Kidney epithelial cell (primary cell): ENCODE results near the gene NPR1. TPM values are rescaled to one million over a fixed set of nuclear protein-coding genes. Genes with fewer than 3 reads are reported as not detected.
A peak's percentile ranks its signal among the peaks of the same experiment; 100 is the strongest.

Source experiments
- DNase-seq: peaks from one replicate; pipeline ENCODE4 v3.0.0-alpha.2; 2010; ENCODE audit warnings: low read depth
- H3K27me3 ChIP-seq: 2 replicates; pipeline ENCODE4 v1.6.0; 2011; ENCODE audit warnings: low read length; ENCODE audit not compliant: control insufficient read depth, insufficient read depth
- H3K36me3 ChIP-seq: 2 replicates; pipeline ENCODE4 v1.5.1; 2011; ENCODE audit warnings: low read length; ENCODE audit not compliant: control insufficient read depth, insufficient read depth
- H3K4me3 ChIP-seq: 2 replicates; pipeline ENCODE4 v1.5.1; 2011; ENCODE audit warnings: low read depth, mild to moderate bottlenecking, control low read depth, low read length
- CTCF ChIP-seq: IDR thresholded peaks from 2 replicates; pipeline ENCODE4 v1.5.1; 2011; ENCODE audit warnings: mild to moderate bottlenecking, moderate library complexity, low read length, control low read depth, inconsistent platforms; ENCODE audit not compliant: insufficient read depth, poor library complexity, severe bottlenecking
- total RNA-seq: library from RNA; depleted of rRNA; stranded (reverse); fragments of >200 nt; gene quantifications from 2 replicates; pipeline ENCODE4 v1.2.3, GENCODE V29; 2015

The NPR1 gene
- total RNA-seq, 1 donor from 2014 or later, result 2.0 TPM

GRCh38 chr1:153741986-153742385 is 63.5 kb downstream of the NPR1 start:
- DNase-seq, result no peak
- no peaks in the 10 kb centered on the region for H3K36me3 ChIP-seq
- no peak for TF ChIP-seq CTCF
- no peaks in the 10 kb centered on the region for H3K27me3 ChIP-seq
- no peak overlapping the region for H3K4me3 ChIP-seq

GRCh38 chr1:153742411-153743142 is 64.1 kb downstream of the NPR1 start:
- Histone ChIP-seq H3K27me3 (no peaks in the 10 kb centered on the region), H3K4me3 (no peak overlapping the region), H3K36me3 (no peaks in the 10 kb centered on the region)
- no peak for TF ChIP-seq CTCF
- peak; percentile 95 for DNase-seq

Other genes with a start within 250 kb of the NPR1 start
- not detected in 2 replicates for gene S100A7, start 218.0 kb upstream of the NPR1 start, total RNA-seq
- 754 and 920 TPM in 2 replicates for gene S100A6, start 142.7 kb upstream of the NPR1 start, total RNA-seq
- gene S100A5, start 137.8 kb upstream of the NPR1 start, total RNA-seq, result 0.75 TPM in 1 of 2 replicates, not detected in the other
- gene S100A4, start 132.9 kb upstream of the NPR1 start, total RNA-seq, result 2.7 and 7.1 TPM in 2 replicates
- gene S100A3, start 129.4 kb upstream of the NPR1 start, total RNA-seq, result 5.8 and 12.0 TPM in 2 replicates
- 16.1 and 27.5 TPM in 2 replicates for gene S100A2, start 112.8 kb upstream of the NPR1 start, total RNA-seq
- gene S100A16, start 65.6 kb upstream of the NPR1 start, total RNA-seq, result 480 and 499 TPM in 2 replicates
- gene S100A14, start 62.4 kb upstream of the NPR1 start, total RNA-seq, result 4.2 and 4.4 TPM in 2 replicates
- 171 and 183 TPM in 2 replicates for gene S100A13, start 51.2 kb upstream of the NPR1 start, total RNA-seq
- gene S100A1, start 50.3 kb upstream of the NPR1 start, total RNA-seq, result 1.3 and 2.0 TPM in 2 replicates
- 54.8 and 58.1 TPM in 2 replicates for gene CHTOP, start 44.6 kb upstream of the NPR1 start, total RNA-seq
- gene SNAPIN, start 20.0 kb upstream of the NPR1 start, total RNA-seq, result 61.0 and 65.0 TPM in 2 replicates
- gene ILF2, start 7.7 kb upstream of the NPR1 start, total RNA-seq, result 231 and 250 TPM in 2 replicates
- 33.8 and 36.4 TPM in 2 replicates for gene INTS3, start 49.4 kb downstream of the NPR1 start, total RNA-seq
- gene SLC27A3, start 96.7 kb downstream of the NPR1 start, total RNA-seq, result 2.7 and 6.2 TPM in 2 replicates
- 12.2 and 12.7 TPM in 2 replicates for gene GATAD2B, start 244.3 kb downstream of the NPR1 start, total RNA-seq